ENCODE measurements around the gene RCVRN. TPM values are rescaled to one million over a fixed set of nuclear protein-coding genes. Genes with fewer than 3 reads are reported as not detected.

Gene RCVRN
- total and polyA plus RNA-seq, 2 of the 8 experiments (the other 6 are each of a cell fraction or from before 2014, with no cell fraction given), result not detected

GRCh38 chr17:9872852-9873251 lies 32.2 kb downstream of the RCVRN start:
- no peaks in the 10 kb centered on the region for H3K27me3 ChIP-seq (replicated peaks in 1 of 4; ENCODE audit: control insufficient read depth in 3 of 4, extremely low read depth in 1 of 4, insufficient read depth in 3 of 4, low read length in 3 of 4)
- no peak overlapping the region for H3K14ac ChIP-seq (ENCODE audit: insufficient read length)
- no peak overlapping the region for H3K9ac ChIP-seq (replicated peaks in 1 of 4; ENCODE audit: extremely low read depth in 1 of 4, low read depth in 3 of 4, low read length in 3 of 4)
- H2AK5ac ChIP-seq (ENCODE audit: low read depth, low read length), result no peak overlapping the region
- no peak overlapping the region for H3K56ac ChIP-seq (replicated peaks; ENCODE audit: insufficient read length, low read depth, low read length)
- 94% methylated on average over 6 of the region's 6 CpGs; no CpG with 5 or more reads in 1 of the 2 experiments for WGBS, 2 experiments (ENCODE audit: extremely low coverage in 1 of 2, insufficient coverage in 1 of 2, insufficient read length in 1 of 2, insufficient replicate concordance in 2 of 2, low coverage in 1 of 2, low lambda C conversion rate in 2 of 2, missing lambda C conversion rate in 1 of 2)
- no peak overlapping the region for H2BK12ac ChIP-seq (ENCODE audit: low read depth, low read length)
- CTCF ChIA-PET (ENCODE audit: partially characterized antibody), result interaction anchor here (1.2 to 3.6 kb wide), 2 partner anchors 17 to 56 kb away, joined by 3 to 13 read pairs; no protein-coding TSS in a partner anchor
- H3K27ac ChIP-seq (ENCODE audit: low read depth, low read length), result no peak overlapping the region
- H4K8ac ChIP-seq (ENCODE audit: extremely low read depth, insufficient read depth, low read length), result no peak overlapping the region; the same call in 1 of the 2 replicates
- H3K36me3 ChIP-seq (ENCODE audit: control insufficient read depth in 2 of 4, insufficient read depth in 4 of 4, low read length in 3 of 4), result no peaks in the 10 kb centered on the region
- H3K9me3 ChIP-seq (ENCODE audit: insufficient read depth in 2 of 2, low read depth in 1 of 2, low read length in 1 of 2), result no peaks in the 10 kb centered on the region; a peak in 1 of 4 replicates
- POLR2A ChIA-PET (ENCODE audit: partially characterized antibody), result no interaction called here
- H2BK120ac ChIP-seq (replicated peaks; ENCODE audit: low read depth, low read length), result no peak overlapping the region
- no peak for DNase-seq (ENCODE audit: low read depth in 1 of 2, low spot score in 2 of 2)
- no peaks in the 10 kb centered on the region for H3K23me2 ChIP-seq (ENCODE audit: low read depth, low read length)
- H4K5ac ChIP-seq (ENCODE audit: insufficient read length, low read depth, low read length), result no peak overlapping the region
- no peaks in the 10 kb centered on the region for H3K79me2 ChIP-seq (ENCODE audit: control insufficient read depth in 1 of 2, insufficient read depth in 2 of 2, low read length in 2 of 2)
- H2BK20ac ChIP-seq (ENCODE audit: low read length), result no peak overlapping the region
- H2AFZ ChIP-seq (ENCODE audit: low read length), result no peak overlapping the region
- no peak overlapping the region for H2BK15ac ChIP-seq (ENCODE audit: low read length)
- no peak overlapping the region for H3K4ac ChIP-seq (replicated peaks; ENCODE audit: insufficient read length, low read depth, low read length)
- FAIRE-seq, result no peak
- H2BK5ac ChIP-seq (ENCODE audit: low read depth, low read length), result no peak overlapping the region
- no peaks in the 10 kb centered on the region for H3K4me1 ChIP-seq (replicated peaks in 1 of 4; ENCODE audit: control insufficient read depth in 3 of 4, insufficient read depth in 4 of 4, low read length in 3 of 4)
- H4K20me1 ChIP-seq (replicated peaks in 1 of 2; ENCODE audit: control insufficient read depth in 1 of 2, insufficient read depth in 2 of 2, low read length in 2 of 2), result no peaks in the 10 kb centered on the region
- H3K79me1 ChIP-seq (ENCODE audit: low read depth, low read length), result no peaks in the 10 kb centered on the region
- H3K23ac ChIP-seq (ENCODE audit: insufficient read length), result no peak overlapping the region
- no peak overlapping the region for H3K4me2 ChIP-seq (ENCODE audit: insufficient read depth in 1 of 2, low read depth in 2 of 2, low read length in 2 of 2)
- no peak overlapping the region for H4K91ac ChIP-seq (replicated peaks; ENCODE audit: insufficient read length, low read length)
- H3K4me3 ChIP-seq (ENCODE audit: extremely low read depth in 1 of 4, insufficient read depth in 2 of 4, low read depth in 3 of 4, low read length in 4 of 4), result no peak overlapping the region
- H3K18ac ChIP-seq (ENCODE audit: extremely low read depth, low read length), result no peak overlapping the region
- TF ChIP-seq SIX5 (IDR thresholded peaks at IDR 0.05; ENCODE audit: low read depth, low read length) (no peak), CREB1 (IDR thresholded peaks at IDR 0.05) (no peak), CEBPB (IDR thresholded peaks at IDR 0.05; ENCODE audit: low read depth, low read length) (no peak), CBX8 (IDR thresholded peaks at IDR 0.05; ENCODE audit: borderline replicate concordance, low read depth, low read length) (no peak), SP2 (IDR thresholded peaks at IDR 0.05; ENCODE audit: low read length) (no peak), SP4 (IDR thresholded peaks at IDR 0.05; ENCODE audit: low read length) (no peak), RNF2 (IDR thresholded peaks at IDR 0.05; ENCODE audit: borderline replicate concordance, low read depth, low read length, missing control alignments, poor library complexity, severe bottlenecking) (no peak), GABPA (IDR thresholded peaks at IDR 0.05; ENCODE audit: borderline replicate concordance, insufficient read depth, low read length) (no peak)

Data from H1 (cell line).